ENCODE measurements around the gene P2RX7.
"Not testable (repeated sequence)": the region's sequence is repeated elsewhere in the genome, so short reads cannot be mapped to it uniquely, and the experiment has no call there.

P2RX7 gene

GRCh38 chr12:121159467-121160307, 27.0 kb downstream of the P2RX7 start:
- no peak overlapping the region for H3K4me3 ChIP-seq (ENCODE audit: low read depth, low read length)
- TF ChIP-seq CTCF (IDR thresholded peaks at IDR 0.05; ENCODE audit: control insufficient read depth, extremely low read depth, insufficient read depth): no peak
- DNase-seq (ENCODE audit: low read depth): no peak

- no peak for TF ChIP-seq CTCF (IDR thresholded peaks at IDR 0.05; ENCODE audit: control insufficient read depth, extremely low read depth, insufficient read depth)
- no peak overlapping the region for H3K4me3 ChIP-seq (ENCODE audit: low read depth, low read length)
- DNase-seq (ENCODE audit: low read depth): no peak
Observed at GRCh38 chr12:121162384-121162783, 29.7 kb downstream of the P2RX7 start.

GRCh38 chr12:121162985-121163384, 30.3 kb downstream of the P2RX7 start:
- no peak overlapping the region for H3K4me3 ChIP-seq (ENCODE audit: low read depth, low read length)
- no peak for DNase-seq (ENCODE audit: low read depth)
- TF ChIP-seq CTCF (IDR thresholded peaks at IDR 0.05; ENCODE audit: control insufficient read depth, extremely low read depth, insufficient read depth): no peak

GRCh38 chr12:121164839-121165238, 32.2 kb downstream of the P2RX7 start:
- not testable (repeated sequence) for DNase-seq (ENCODE audit: low read depth); H3K4me3 ChIP-seq (ENCODE audit: low read depth, low read length)

- no peak for DNase-seq (ENCODE audit: low read depth)
- H3K4me3 ChIP-seq (ENCODE audit: low read depth, low read length): no peak overlapping the region
- TF ChIP-seq CTCF (IDR thresholded peaks at IDR 0.05; ENCODE audit: control insufficient read depth, extremely low read depth, insufficient read depth): no peak
Observed at GRCh38 chr12:121165316-121165715, 32.6 kb downstream of the P2RX7 start.

GRCh38 chr12:121166356-121166755, 33.7 kb downstream of the P2RX7 start:
- DNase-seq (ENCODE audit: low read depth): no peak
- TF ChIP-seq CTCF (IDR thresholded peaks at IDR 0.05; ENCODE audit: control insufficient read depth, extremely low read depth, insufficient read depth): no peak
- H3K4me3 ChIP-seq (ENCODE audit: low read depth, low read length): no peak overlapping the region

- DNase-seq (ENCODE audit: low read depth): no peak
- TF ChIP-seq CTCF (IDR thresholded peaks at IDR 0.05; ENCODE audit: control insufficient read depth, extremely low read depth, insufficient read depth): no peak
- no peak overlapping the region for H3K4me3 ChIP-seq (ENCODE audit: low read depth, low read length)
Observed at GRCh38 chr12:121167232-121167820, 34.6 kb downstream of the P2RX7 start.
